ENCODE results near the gene MTMR1.

DNA sequence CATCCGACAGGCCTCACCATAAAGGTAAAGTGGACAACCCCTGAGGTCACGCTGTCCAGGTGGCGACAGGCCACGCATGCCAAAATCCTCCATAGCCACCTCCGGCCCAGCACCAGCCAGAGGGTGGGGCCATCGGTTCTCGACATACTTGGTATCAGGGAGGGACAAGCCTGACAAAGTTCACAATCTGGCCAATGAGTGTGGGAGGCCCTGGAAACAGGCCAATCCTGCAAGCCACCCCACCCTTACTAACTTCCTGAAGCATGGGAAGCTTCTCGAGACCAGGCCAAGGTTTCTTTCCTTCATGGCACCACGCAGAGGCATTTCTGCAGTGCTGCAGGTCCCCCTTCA lies 73.8 kb downstream of the MTMR1 start:
- TF ChIP-seq, protein P1, sequence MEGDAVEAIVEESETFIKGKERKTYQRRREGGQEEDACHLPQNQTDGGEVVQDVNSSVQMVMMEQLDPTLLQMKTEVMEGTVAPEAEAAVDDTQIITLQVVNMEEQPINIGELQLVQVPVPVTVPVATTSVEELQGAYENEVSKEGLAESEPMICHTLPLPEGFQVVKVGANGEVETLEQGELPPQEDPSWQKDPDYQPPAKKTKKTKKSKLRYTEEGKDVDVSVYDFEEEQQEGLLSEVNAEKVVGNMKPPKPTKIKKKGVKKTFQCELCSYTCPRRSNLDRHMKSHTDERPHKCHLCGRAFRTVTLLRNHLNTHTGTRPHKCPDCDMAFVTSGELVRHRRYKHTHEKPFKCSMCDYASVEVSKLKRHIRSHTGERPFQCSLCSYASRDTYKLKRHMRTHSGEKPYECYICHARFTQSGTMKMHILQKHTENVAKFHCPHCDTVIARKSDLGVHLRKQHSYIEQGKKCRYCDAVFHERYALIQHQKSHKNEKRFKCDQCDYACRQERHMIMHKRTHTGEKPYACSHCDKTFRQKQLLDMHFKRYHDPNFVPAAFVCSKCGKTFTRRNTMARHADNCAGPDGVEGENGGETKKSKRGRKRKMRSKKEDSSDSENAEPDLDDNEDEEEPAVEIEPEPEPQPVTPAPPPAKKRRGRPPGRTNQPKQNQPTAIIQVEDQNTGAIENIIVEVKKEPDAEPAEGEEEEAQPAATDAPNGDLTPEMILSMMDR (IDR thresholded peaks at IDR 0.05), result no peak
- no peak for TF ChIP-seq POLR2A (IDR thresholded peaks at IDR 0.05)
